Left ventricle myocardium superior (tissue), 1 donor: ENCODE measurements around the gene ZNF614. TPM values are rescaled to one million over a fixed set of nuclear protein-coding genes. Genes with fewer than 3 reads are reported as not detected.
"Not testable (repeated sequence)": the region's sequence is repeated elsewhere in the genome, so short reads cannot be mapped to it uniquely, and the experiment has no call there.

Experiments
- ATAC-seq: fragments of 200-7000 bp; cut with Tn5 transposase; one replicate; pipeline ENCODE4 v1.9.1; 2020; ENCODE audit warnings: mild to moderate bottlenecking, moderate library complexity
- DNase-seq: peaks from one replicate; pipeline ENCODE4 v3.0.0-alpha.2; 2020
- intact Hi-C: fragments of 100-400 bp; cut with micrococcal nuclease; formaldehyde crosslinking; loops from one replicate; pipeline ENCODE4 v1.11.0; 2022
- long read RNA-seq: library from polyadenylated mRNA; unstranded; transcript quantifications from one replicate; pipeline ENCODE4 v2.0.0, GENCODE V29; 2021
- total RNA-seq: library from RNA; stranded (reverse); fragmentation: NEBNext Ultra II Directional; extraction: Animal tissue kit (Norgen Biotek cat#: 25700); gene quantifications from one replicate; pipeline ENCODE4 v1.2.1, GENCODE V29; 2021
- donor health status: DM: no; HTN: yes; CAD: no; lungs with severe emphysema.

Gene ZNF614
- 5.1 TPM for total RNA-seq
- long read RNA-seq, full-length matches to known transcripts = 9 of 12 reads
- long read RNA-seq, partial matches to known transcripts = 0 of 12 reads
- long read RNA-seq, other reads (novel, unspliced or antisense) = 3 of 12 reads

- ATAC-seq = peak; percentile 98
- intact Hi-C loops = no loop called here
- peak; percentile 92 for DNase-seq
Observed at GRCh38 chr19:52028027-52028779, at the start of gene ZNF614. ZNF614 (minus strand) TSS chr19:52028379; CDS start chr19:52025745, 2,634 bp downstream.

- no peak for DNase-seq
- ATAC-seq = no peak
- intact Hi-C loops = no loop called here
Observed at GRCh38 chr19:52070496-52070895, 42.3 kb upstream of the ZNF614 start.

- intact Hi-C loops = no loop called here
- ATAC-seq (no peak), DNase-seq (no peak)
Observed at GRCh38 chr19:52069653-52070052, 41.5 kb upstream of the ZNF614 start.

GRCh38 chr19:52066258-52066863, 38.2 kb upstream of the ZNF614 start:
- ATAC-seq = no peak
- intact Hi-C loops = no loop called here
- no peak for DNase-seq

GRCh38 chr19:52065399-52065798, 37.2 kb upstream of the ZNF614 start:
- ATAC-seq (no peak), DNase-seq (no peak)
- intact Hi-C loops = no loop called here

GRCh38 chr19:52056480-52056879, 28.3 kb upstream of the ZNF614 start:
- DNase-seq, intact Hi-C loops, ATAC-seq: not testable (repeated sequence)

GRCh38 chr19:52051736-52052135, 23.6 kb upstream of the ZNF614 start:
- ATAC-seq, intact Hi-C loops, DNase-seq: not testable (repeated sequence)

- peak; percentile 97 for DNase-seq
Observed at GRCh38 chr19:52048555-52049501, 20.6 kb upstream of the ZNF614 start, which contains the start of gene ZNF432. ZNF432 (minus strand) TSS chr19:52048838; CDS start chr19:52046868, 1,970 bp downstream.

GRCh38 chr19:52039169-52039568, 11.0 kb upstream of the ZNF614 start:
- ATAC-seq (no peak), DNase-seq (no peak)
- intact Hi-C loops = no loop called here

More at GRCh38 chr19:52048555-52049501, 20.6 kb upstream of the ZNF614 start, which contains the start of gene ZNF432:
- ATAC-seq = peak; percentile 98
- intact Hi-C loops = no loop called here

GRCh38 chr19:52034051-52034728, 6.0 kb upstream of the ZNF614 start:
- no peak for DNase-seq

GRCh38 chr19:52028780-52029123, 573 bp upstream of the ZNF614 start:
- intact Hi-C loops = no loop called here
- peak; percentile 37 for ATAC-seq

More at GRCh38 chr19:52034051-52034728, 6.0 kb upstream of the ZNF614 start:
- no peak for ATAC-seq
- intact Hi-C loops = no loop called here

GRCh38 chr19:52026255-52026990, 1.8 kb downstream of the ZNF614 start:
- intact Hi-C loops, ATAC-seq, DNase-seq: not testable (repeated sequence)

More at GRCh38 chr19:52028780-52029123, 573 bp upstream of the ZNF614 start:
- DNase-seq = no peak

- DNase-seq, intact Hi-C loops, ATAC-seq: not testable (repeated sequence)
Observed at GRCh38 chr19:52024478-52024877, 3.7 kb downstream of the ZNF614 start.

GRCh38 chr19:52022193-52022592, 6.0 kb downstream of the ZNF614 start:
- ATAC-seq (no peak), DNase-seq (no peak)
- intact Hi-C loops = no loop called here

- peak; percentile 31 for ATAC-seq
- no peak for DNase-seq
- intact Hi-C loops = no loop called here
Observed at GRCh38 chr19:52020506-52020905, 7.7 kb downstream of the ZNF614 start.

- ATAC-seq (no peak), DNase-seq (no peak)
- intact Hi-C loops = no loop called here
Observed at GRCh38 chr19:52010674-52011073, 17.5 kb downstream of the ZNF614 start.

GRCh38 chr19:52007806-52008557, 20.2 kb downstream of the ZNF614 start, which contains the start of gene ZNF615:
ZNF615 (minus strand) TSS chr19:52008211; CDS start chr19:52003711, 4,500 bp downstream.
- intact Hi-C loops = no loop called here
- ATAC-seq = peak; percentile 99
- peak; percentile 94 for DNase-seq
